Measurements from ENCODE around the gene CTSV.
"Not testable (repeated sequence)": the region's sequence is repeated elsewhere in the genome, so short reads cannot be mapped to it uniquely, and the experiment has no call there.

DNA sequence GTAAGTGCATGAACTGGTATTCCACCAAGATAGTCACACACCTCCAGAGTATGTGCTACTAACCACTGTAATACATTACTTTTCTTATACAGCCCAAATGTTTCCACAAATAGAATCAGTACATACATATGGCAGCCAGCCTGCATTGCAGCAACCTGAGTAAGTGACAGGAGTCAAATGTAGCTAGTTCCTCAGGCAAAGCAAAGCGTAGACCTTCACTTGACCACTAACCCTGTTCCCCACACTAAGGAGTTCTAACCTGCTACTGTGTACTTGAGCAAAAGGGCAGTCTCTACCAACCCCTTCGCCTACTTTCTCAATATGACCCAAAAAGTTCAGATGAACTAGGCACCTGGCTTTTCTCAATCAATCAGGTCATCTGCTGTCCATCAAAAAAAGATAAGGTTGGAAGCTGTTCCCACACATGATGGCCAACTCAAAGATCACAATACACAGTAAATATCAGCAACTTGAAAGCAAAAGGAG is 44.4 kb downstream of the CTSV start:
- TF ChIP-seq CTCF, POLR2AphosphoS5, POLR2A (IDR thresholded peaks at IDR 0.05): not testable (repeated sequence)
